Adrenal gland (tissue), 12 donors: Measurements from ENCODE around the gene SLC22A13. TPM values are rescaled to one million over a fixed set of nuclear protein-coding genes. Genes with fewer than 3 reads are reported as not detected.

ENCODE experiments used
- DNase-seq, 7 donors: peaks; one replicate each; pipeline ENCODE4 v3.0.0-alpha.2; 2019 to 2020
- H3K27ac ChIP-seq, 5 donors: fragments of 200-600 bp; sonication (generic) in 4 of 5; 1 replicate in 3 of 5; 2 replicates in 2 of 5; pipeline versions ENCODE4 v1.5.1 to v1.8.0; 2016 to 2020; ENCODE audit warnings: mild to moderate bottlenecking in 1 of 5
- H3K27me3 ChIP-seq: fragments of 200-600 bp; 2 replicates; pipeline ENCODE4 v1.8.0; 2021
- H3K36me3 ChIP-seq, 2 donors: fragments of 200-600 bp; replicated peaks in 1 of 2; 1 replicate in 1 of 2; 2 replicates in 1 of 2; pipeline versions ENCODE4 v1.5.1 to v1.8.0; 2018 to 2022
- H3K4me1 ChIP-seq, 2 donors: fragments of 200-600 bp; replicated peaks in 1 of 2; 1 replicate in 1 of 2; 2 replicates in 1 of 2; pipeline versions ENCODE4 v1.5.1 to v1.8.0; 2018 to 2021
- H3K4me3 ChIP-seq, 4 donors: fragments of 200-600 bp; sonication (generic) in 3 of 4; one replicate each; pipeline ENCODE4 v1.5.1; 2016 to 2018
- H3K9me3 ChIP-seq, 3 donors: fragments of 200-600 bp; sonication (generic) in 1 of 3; replicated peaks in 1 of 3; 1 replicate in 2 of 3; 2 replicates in 1 of 3; pipeline versions ENCODE4 v1.5.1 to v1.8.0; 2016 to 2021
- POLR2A ChIP-seq, 2 donors: fragments of 450-650 bp; IDR thresholded peaks; one replicate each; pipeline ENCODE4 v1.6.1; 2017; ENCODE audit warnings: antibody characterized with exemption in 2 of 2, mild to moderate bottlenecking in 2 of 2, moderate library complexity in 1 of 2
- WGBS, 4 donors: extraction: QIAGEN DNeasy Blood & Tissue Kit in 2 of 4; methylation state at CpG; one replicate each; pipeline versions ENCODE4 v1.1.5 to v1.1.7; 2013 to 2017; 5-methylcytosine and 5-hydroxymethylcytosine counted together
- intact Hi-C, 2 donors: fragments of 100-400 bp; cut with DNase I; formaldehyde crosslinking; loops; one replicate each; pipeline versions ENCODE4 v1.14.1 to v1.15.0; 2022 to 2023
- polyA plus RNA-seq, 3 donors: library from polyadenylated mRNA; stranded (reverse); fragments of 200-250 nt in 2 of 3; fragments of 350-450 nt in 1 of 3; fragmentation: Illumina TruSeq in 1 of 3; extraction: RNeasy Lipid Tissue Mini Kit (QIAGEN cat#74804) in 1 of 3; gene quantifications; one replicate each; pipeline ENCODE4 v1.2.3, GENCODE V29; 2013 to 2014
- total RNA-seq, 9 donors: library from RNA; depleted of rRNA in 4 of 9; stranded (reverse); fragments of >200 nt in 4 of 9; fragments of 120-200 nt in 1 of 9; fragmentation: NEBNext Ultra II Directional in 1 of 9; extraction: Animal tissue kit (Norgen Biotek cat#: 25700) in 1 of 9; gene quantifications; one replicate each; pipeline versions ENCODE4 v1.1.0 to v1.2.4, GENCODE V29; 2013 to 2023
- TF ChIP-seq, protein P1 (sequence below), 6 experiments: fragments of 450-650 bp in 4 of 6; fragments of 200-600 bp in 2 of 6; sonication (generic) in 1 of 6; IDR thresholded peaks; 1 replicate in 5 of 6; 2 replicates in 1 of 6; pipeline versions ENCODE4 v1.5.1 to v1.8.0; 2016 to 2021; ENCODE audit warnings: antibody characterized with exemption in 6 of 6, mild to moderate bottlenecking in 2 of 6, moderate library complexity in 1 of 6
- donor health status: healthy with polysubstance abuse.
- donor health status: Bipolar disorder and iron deficiency.
- donor health status: DM: yes; HTN: yes; CAD: no.
- donor health status: DM: no; HTN: no; CAD: no.
- donor health status: DM: no; HTN: no; CAD: no.
- donor health status: DM: yes; HTN: yes; CAD: no.

The SLC22A13 gene
- total and polyA plus RNA-seq, 12 donors = 0.06 to 0.42 (median 0.21) TPM; not detected in 6

DNA sequence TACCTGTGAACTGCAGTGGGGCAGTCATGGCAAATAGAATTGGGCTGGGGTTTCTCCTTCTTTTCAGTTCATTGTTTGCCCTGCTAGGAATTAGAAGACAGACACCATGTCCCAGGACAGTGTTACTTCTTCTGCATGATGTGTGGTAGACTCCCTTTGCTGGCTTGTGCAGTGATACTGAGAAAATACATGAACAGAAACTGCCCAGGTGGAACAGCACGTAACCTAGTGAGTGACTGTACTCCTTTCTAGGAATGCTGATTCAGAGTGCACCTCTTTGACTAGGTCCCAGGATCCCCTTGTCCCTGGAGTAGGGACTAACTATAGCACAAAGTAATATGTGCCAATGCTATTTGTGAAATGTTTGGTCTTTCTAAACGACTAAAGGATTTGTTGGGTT lies 10.7 kb upstream of the SLC22A13 start:
- H3K36me3 ChIP-seq = peaks cover 0 to 45% of the 10 kb centered on the region in 2 donors

DNA sequence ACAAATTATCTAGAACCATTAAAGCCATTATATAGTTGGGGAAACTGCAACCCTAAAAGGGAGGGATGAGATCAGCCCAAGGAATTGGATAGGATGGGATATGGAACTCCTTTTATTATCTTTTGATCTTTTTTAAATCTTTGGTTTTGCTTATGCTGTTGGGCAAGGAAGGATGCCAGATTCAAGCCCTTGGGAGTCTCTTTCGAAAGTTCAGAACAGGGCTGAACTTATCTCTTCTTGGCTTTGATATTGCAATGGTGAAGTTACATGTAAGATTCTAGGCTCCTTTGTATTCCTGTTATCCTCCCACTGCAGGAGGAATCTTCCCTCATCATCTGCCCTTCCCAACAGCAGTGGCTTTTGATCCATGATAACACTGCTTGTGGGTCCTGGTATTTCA lies 10.0 kb upstream of the SLC22A13 start:
- no peaks in the 10 kb centered on the region for H3K9me3 ChIP-seq
- intact Hi-C loops = no loop called here
- no peak overlapping the region for H3K27ac ChIP-seq
- 27 to 58% (median 52%) methylated on average over 1 of the region's 1 CpG for WGBS, 4 donors
- DNase-seq = peak in 1 of 7 donors; percentile 17
- H3K4me3 ChIP-seq = no peak overlapping the region
- TF ChIP-seq, protein P1, sequence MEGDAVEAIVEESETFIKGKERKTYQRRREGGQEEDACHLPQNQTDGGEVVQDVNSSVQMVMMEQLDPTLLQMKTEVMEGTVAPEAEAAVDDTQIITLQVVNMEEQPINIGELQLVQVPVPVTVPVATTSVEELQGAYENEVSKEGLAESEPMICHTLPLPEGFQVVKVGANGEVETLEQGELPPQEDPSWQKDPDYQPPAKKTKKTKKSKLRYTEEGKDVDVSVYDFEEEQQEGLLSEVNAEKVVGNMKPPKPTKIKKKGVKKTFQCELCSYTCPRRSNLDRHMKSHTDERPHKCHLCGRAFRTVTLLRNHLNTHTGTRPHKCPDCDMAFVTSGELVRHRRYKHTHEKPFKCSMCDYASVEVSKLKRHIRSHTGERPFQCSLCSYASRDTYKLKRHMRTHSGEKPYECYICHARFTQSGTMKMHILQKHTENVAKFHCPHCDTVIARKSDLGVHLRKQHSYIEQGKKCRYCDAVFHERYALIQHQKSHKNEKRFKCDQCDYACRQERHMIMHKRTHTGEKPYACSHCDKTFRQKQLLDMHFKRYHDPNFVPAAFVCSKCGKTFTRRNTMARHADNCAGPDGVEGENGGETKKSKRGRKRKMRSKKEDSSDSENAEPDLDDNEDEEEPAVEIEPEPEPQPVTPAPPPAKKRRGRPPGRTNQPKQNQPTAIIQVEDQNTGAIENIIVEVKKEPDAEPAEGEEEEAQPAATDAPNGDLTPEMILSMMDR (IDR thresholded peaks at IDR 0.05) = no peak
- TF ChIP-seq POLR2A (IDR thresholded peaks at IDR 0.05) = no peak
- peaks cover 10 to 19% of the 10 kb centered on the region in 2 donors for H3K4me1 ChIP-seq
- peaks cover 0 to 38% of the 10 kb centered on the region in 2 donors for H3K36me3 ChIP-seq
- no peaks in the 10 kb centered on the region for H3K27me3 ChIP-seq

More for the DNA sequence above, 10.7 kb upstream of the SLC22A13 start:
- H3K9me3 ChIP-seq = no peaks in the 10 kb centered on the region
- H3K27ac ChIP-seq = no peak overlapping the region
- H3K27me3 ChIP-seq = no peaks in the 10 kb centered on the region
- 82 to 94% (median 86%) methylated on average over 2 of the region's 2 CpGs for WGBS, 4 donors
- no peak overlapping the region for H3K4me3 ChIP-seq
- DNase-seq = no peak
- intact Hi-C loops = no loop called here
- TF ChIP-seq, protein P1 (IDR thresholded peaks at IDR 0.05) = no peak
- TF ChIP-seq POLR2A (IDR thresholded peaks at IDR 0.05) = no peak
- H3K4me1 ChIP-seq = peaks cover 10 to 19% of the 10 kb centered on the region in 2 donors

DNA sequence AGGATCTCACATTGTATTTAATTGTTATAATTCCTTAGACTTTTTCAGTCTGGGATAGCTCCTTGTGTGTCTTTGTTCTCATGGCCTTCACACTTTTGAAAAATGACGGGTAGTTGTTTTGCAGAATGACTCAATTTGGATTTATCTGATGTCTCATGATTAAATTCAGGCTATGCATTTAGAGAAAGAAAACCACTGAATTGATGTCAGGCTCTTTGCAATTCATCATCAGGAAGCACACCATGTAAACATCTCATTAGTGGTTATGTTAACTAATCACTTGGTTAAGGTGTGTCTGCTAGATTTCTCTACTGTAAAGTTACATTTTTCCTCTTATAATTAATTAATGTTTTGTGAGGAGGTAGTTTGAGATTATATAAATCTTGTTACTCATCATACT lies 8.0 kb upstream of the SLC22A13 start:
- TF ChIP-seq POLR2A (IDR thresholded peaks at IDR 0.05) = no peak
- intact Hi-C loops = no loop called here

DNA sequence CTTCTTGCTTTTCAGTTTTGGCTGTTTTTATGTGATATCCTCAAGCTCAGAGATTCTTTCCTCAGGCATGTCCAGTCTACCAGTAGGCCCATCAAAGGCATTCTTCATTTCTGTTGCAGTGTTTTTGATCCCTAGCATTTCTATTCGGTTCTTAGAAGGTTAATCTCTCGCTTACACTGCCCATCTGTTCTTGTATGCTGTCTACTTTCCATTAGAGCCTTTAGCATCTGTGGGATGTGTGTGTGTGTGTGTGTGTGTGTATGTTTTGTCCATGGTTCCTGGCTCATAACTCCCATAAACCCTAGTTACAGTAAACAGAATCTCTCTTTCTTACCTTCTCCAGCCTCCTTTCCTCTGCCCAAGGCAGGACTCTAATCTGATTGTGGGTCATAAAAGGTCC lies 5.1 kb upstream of the SLC22A13 start:
- DNase-seq = no peak
- H3K27ac ChIP-seq = no peak overlapping the region
- no peak for TF ChIP-seq POLR2A (IDR thresholded peaks at IDR 0.05)
- TF ChIP-seq, protein P1 (IDR thresholded peaks at IDR 0.05) = no peak
- no peaks in the 10 kb centered on the region for H3K27me3 ChIP-seq
- no peak overlapping the region for H3K4me3 ChIP-seq
- H3K9me3 ChIP-seq = no peaks in the 10 kb centered on the region
- H3K36me3 ChIP-seq = no peaks in the 10 kb centered on the region
- intact Hi-C loops = no loop called here
- peaks cover 14 to 27% of the 10 kb centered on the region in 2 donors for H3K4me1 ChIP-seq
- WGBS, 4 donors = 93 to 98% (median 96%) methylated on average over 2 of the region's 2 CpGs

More for the DNA sequence above, 8.0 kb upstream of the SLC22A13 start:
- H3K4me1 ChIP-seq = peaks cover 10 to 19% of the 10 kb centered on the region in 2 donors
- no peaks in the 10 kb centered on the region for H3K9me3 ChIP-seq
- no peaks in the 10 kb centered on the region for H3K27me3 ChIP-seq
- WGBS, 4 donors = 23 to 47% (median 42%) methylated on average over 1 of the region's 1 CpG
- H3K4me3 ChIP-seq = no peak overlapping the region
- no peak for DNase-seq
- H3K27ac ChIP-seq = peak overlapping the region in 2 of 5 donors; percentile 10 to 39
- H3K36me3 ChIP-seq = peaks cover 0 to 18% of the 10 kb centered on the region in 2 donors

DNA sequence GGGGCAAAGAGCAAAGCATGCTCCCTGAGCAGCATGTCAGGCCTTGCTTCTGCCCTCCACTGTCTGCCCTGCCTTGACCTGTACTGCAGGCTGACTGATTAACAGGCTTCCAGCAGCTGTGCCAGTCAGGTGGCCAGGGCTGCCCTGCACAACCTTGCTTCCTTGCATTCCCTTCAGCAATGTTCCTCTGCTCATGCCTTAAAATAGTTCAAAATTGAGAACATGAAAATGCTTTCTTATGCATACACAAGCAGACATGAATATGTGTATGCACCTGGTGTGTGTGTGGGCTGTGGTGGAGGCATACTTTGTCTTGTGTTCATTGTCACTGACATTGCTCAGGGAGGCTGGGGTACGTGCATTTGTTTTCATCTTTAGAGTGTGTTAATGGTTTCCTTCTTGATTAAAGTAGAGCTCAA lies 1.2 kb upstream of the SLC22A13 start:
- no peak for TF ChIP-seq POLR2A (IDR thresholded peaks at IDR 0.05)
- TF ChIP-seq, protein P1 (IDR thresholded peaks at IDR 0.05) = no peak
- H3K27me3 ChIP-seq = no peaks in the 10 kb centered on the region
- H3K27ac ChIP-seq = no peak overlapping the region
- DNase-seq = peak in 4 of 7 donors; percentile 51 to 74 (median 62)
- H3K4me3 ChIP-seq = no peak overlapping the region
- H3K9me3 ChIP-seq = no peaks in the 10 kb centered on the region
- H3K4me1 ChIP-seq = peaks cover 4 to 8% of the 10 kb centered on the region in 2 donors
- no peaks in the 10 kb centered on the region for H3K36me3 ChIP-seq
- 0% methylated on average over 1 of the region's 1 CpG; no CpG with 5 or more reads in 1 of the 4 donors for WGBS, 4 donors
- intact Hi-C loops = no loop called here
